Measurements from ENCODE around the gene LRP4.

The LRP4 gene

DNA sequence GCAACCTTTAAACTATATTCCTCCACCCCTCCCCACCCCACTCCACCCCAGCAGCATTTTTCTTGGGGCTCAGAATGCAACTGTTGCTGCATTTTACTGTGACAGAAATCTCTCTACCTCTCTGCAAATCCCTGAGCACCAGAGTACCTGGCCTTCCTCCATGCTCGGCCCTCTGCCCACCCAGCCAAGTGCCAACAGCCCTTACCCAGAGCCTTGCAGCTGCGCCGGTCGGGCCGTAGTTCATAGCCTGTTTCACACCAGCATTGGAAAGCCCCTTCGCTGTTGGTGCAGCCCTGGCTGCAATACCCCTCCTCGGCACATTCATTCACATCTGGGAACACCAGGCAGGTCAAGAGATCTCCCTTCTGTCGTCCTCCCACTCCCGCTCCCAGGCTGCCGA, 23.4 kb downstream of the LRP4 start:
- in situ Hi-C loops (cut with MboI; ENCODE audit: low sequenced_read_pairs): loop anchor here (25.0 kb wide), 1 partner anchor 542 kb away; the partner anchor contains the start of genes PSMC3 and RAPSN

DNA sequence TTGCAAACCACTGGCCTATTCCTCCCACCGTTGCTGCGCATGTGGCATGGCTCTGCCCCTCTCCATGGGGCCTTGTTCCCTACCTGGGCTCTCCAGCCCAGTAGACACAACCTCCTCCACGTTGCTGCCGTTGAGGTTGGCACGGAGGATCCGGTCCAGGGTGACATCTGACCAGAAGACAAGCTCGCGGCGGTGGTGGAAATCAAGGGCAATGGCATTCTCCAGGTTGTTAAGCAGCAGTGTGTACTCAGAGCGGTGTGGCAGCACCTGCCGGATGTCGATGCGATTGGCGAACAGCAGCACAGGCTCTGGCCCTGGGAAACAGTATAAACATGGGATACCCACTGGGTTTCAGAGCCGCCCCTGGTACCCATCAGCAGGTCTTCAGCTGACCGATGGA, 23.8 kb downstream of the LRP4 start:
- in situ Hi-C loops (cut with MboI; ENCODE audit: low sequenced_read_pairs): loop anchor here (25.0 kb wide), 1 partner anchor 543 kb away; the partner anchor contains the start of genes PSMC3 and RAPSN

- in situ Hi-C loops (cut with MboI; ENCODE audit: low sequenced_read_pairs): loop anchor here (25.0 kb wide), 1 partner anchor 544 kb away; the partner anchor contains the start of genes PSMC3 and RAPSN
Measured at GRCh38 chr11:46892838-46893237, 25.5 kb downstream of the LRP4 start.

DNA sequence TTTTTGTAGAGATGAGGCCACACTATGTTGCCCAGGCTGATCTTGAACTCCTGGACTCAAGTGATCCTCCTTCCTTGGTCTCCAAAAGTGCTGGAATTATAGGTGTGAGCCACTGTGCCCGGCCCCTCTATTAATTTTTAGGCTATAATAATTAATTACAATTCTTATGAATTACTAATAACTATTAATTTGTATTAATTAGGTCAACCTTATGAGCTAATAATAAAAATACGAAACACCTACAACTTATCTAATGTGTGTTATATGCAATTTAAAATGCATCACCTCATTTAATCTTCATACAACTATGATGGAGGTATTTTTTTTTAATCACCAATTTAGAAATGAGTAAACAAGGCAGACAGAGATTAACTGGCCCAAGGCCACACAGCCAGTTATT, 26.2 kb downstream of the LRP4 start:
- in situ Hi-C loops (cut with MboI; ENCODE audit: low sequenced_read_pairs): loop anchor here (25.0 kb wide), 1 partner anchor 545 kb away; the partner anchor contains the start of genes PSMC3 and RAPSN

GRCh38 chr11:46890665-46891064, 27.7 kb downstream of the LRP4 start:
- in situ Hi-C loops (cut with MboI; ENCODE audit: low sequenced_read_pairs): loop anchor here (25.0 kb wide), 1 partner anchor 547 kb away; the partner anchor contains the start of genes PSMC3 and RAPSN

- in situ Hi-C loops (cut with MboI; ENCODE audit: low sequenced_read_pairs): loop anchor here (10.0 to 25.0 kb wide), 2 partner anchors 265 to 547 kb away; partner anchors contain the start of genes PSMC3 and RAPSN
Measured at GRCh38 chr11:46889689-46890475, 28.5 kb downstream of the LRP4 start.

- in situ Hi-C loops (cut with MboI; ENCODE audit: low sequenced_read_pairs): loop anchor here (10.0 to 25.0 kb wide), 2 partner anchors 266 to 548 kb away; partner anchors contain the start of genes PSMC3 and RAPSN
Measured at GRCh38 chr11:46889251-46889650, 29.1 kb downstream of the LRP4 start.

GRCh38 chr11:46888636-46889035, 29.7 kb downstream of the LRP4 start:
- in situ Hi-C loops (cut with MboI; ENCODE audit: low sequenced_read_pairs): loop anchor here (10.0 to 25.0 kb wide), 2 partner anchors 266 to 549 kb away; partner anchors contain the start of genes PSMC3 and RAPSN

GRCh38 chr11:46886211-46886610, 32.1 kb downstream of the LRP4 start:
- in situ Hi-C loops (cut with MboI; ENCODE audit: low sequenced_read_pairs): loop anchor here (10.0 to 25.0 kb wide), 2 partner anchors 269 to 551 kb away; partner anchors contain the start of genes PSMC3 and RAPSN

- in situ Hi-C loops (cut with MboI; ENCODE audit: low sequenced_read_pairs): loop anchor here (25.0 kb wide), 1 partner anchor 558 kb away; the partner anchor contains the start of genes PSMC3 and RAPSN
Measured at GRCh38 chr11:46879056-46879585, 39.2 kb downstream of the LRP4 start.

GRCh38 chr11:46877580-46877979, 40.8 kb downstream of the LRP4 start:
- in situ Hi-C loops (cut with MboI; ENCODE audit: low sequenced_read_pairs): loop anchor here (25.0 kb wide), 1 partner anchor 560 kb away; the partner anchor contains the start of genes PSMC3 and RAPSN

DNA sequence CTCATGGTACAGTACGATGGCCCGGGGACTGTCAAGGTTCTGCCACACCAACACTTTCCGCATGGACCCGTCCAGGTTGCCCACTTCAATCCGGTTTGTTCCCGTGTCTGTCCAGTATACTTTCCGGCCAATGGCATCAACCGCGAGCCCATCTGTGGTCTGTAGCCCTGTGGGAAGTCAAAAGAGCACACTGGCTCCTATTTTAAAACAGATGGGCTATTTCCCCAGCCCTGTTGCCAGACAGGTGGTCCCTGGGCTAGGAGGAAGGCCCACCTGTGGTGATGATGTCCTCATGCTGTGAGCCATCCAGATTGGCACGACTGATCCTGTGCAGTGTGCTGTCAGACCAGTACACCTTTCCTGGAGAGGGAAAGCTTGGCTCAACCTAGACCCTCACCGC, 41.9 kb downstream of the LRP4 start:
- in situ Hi-C loops (cut with MboI; ENCODE audit: low sequenced_read_pairs): loop anchor here (25.0 kb wide), 1 partner anchor 561 kb away; the partner anchor contains the start of genes PSMC3 and RAPSN

DNA sequence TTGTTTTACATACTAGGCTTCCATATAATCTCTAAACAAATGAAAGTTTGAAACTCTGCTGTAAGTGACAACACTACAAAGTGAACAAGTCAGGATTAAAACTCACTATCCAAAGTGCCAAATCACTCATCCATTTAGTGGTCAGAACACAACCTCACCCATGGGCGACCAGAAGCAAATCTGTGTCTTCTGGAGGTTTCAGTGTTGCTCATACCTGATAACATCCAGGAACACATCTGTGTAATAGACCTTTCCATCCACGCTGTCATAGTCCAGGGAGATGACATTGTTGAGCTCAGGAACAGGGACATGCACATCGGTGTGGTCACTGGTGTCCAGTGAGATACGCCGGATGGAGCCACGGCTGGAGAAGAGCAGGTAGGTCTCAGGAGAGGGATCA, 43.8 kb downstream of the LRP4 start:
- in situ Hi-C loops (cut with MboI; ENCODE audit: low sequenced_read_pairs): no loop called here

GRCh38 chr11:46868912-46869311, 49.4 kb downstream of the LRP4 start:
- in situ Hi-C loops (cut with MboI; ENCODE audit: low sequenced_read_pairs): no loop called here

- in situ Hi-C loops (cut with MboI; ENCODE audit: low sequenced_read_pairs): no loop called here
Measured at GRCh38 chr11:46865340-46865739, 53.0 kb downstream of the LRP4 start.

DNA sequence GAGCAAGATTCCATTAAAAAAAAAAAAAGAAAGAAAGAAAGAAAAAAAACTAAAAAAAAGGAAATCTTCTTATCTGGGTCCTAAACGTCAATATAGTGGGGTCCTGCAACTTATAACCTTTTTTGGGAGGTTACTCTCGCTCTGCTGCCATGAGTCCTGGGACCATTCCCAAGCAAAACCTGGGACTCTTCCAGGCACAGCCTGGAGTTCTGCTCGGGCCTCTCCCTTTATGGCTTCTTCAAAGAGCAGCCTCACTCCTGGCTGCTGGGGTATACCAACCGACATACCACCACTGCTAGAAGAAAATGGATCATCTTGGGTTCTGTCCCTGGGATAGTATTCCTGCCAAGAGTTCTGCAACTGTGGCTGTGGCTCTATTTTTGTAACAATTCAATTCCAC, 58.1 kb downstream of the LRP4 start:
- in situ Hi-C loops (cut with MboI; ENCODE audit: low sequenced_read_pairs): no loop called here

DNA sequence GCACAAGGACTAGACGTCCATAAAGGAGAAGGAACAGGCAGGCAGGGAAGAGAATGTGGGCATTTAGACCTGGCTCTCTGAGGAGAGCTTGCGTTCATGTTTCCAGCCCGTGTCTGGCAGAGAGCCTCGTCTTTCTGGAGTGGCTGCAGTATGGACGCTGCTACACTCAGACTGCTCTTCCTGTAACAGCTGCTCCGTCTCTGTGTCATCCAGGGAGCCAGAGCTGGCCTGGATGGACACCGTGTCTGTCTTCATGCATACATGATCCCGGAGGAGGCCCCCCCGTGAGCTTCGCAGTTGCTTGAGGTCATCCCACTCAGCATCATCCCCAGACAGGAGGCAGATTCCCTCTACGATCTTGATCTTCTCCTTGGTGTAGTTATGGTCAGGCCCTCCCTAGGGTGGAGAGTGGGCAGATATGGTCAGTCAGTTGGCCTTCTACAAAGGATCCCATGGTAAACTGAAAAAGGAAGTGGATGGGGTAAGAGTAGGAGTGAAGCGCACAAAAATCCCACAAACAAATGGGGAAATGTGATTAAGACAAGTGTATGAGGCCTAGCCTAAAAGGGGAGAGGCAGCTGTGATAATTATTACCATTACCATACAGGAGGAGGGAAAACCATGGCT, 59.3 kb downstream of the LRP4 start:
- in situ Hi-C loops (cut with MboI; ENCODE audit: low sequenced_read_pairs): no loop called here

DNA sequence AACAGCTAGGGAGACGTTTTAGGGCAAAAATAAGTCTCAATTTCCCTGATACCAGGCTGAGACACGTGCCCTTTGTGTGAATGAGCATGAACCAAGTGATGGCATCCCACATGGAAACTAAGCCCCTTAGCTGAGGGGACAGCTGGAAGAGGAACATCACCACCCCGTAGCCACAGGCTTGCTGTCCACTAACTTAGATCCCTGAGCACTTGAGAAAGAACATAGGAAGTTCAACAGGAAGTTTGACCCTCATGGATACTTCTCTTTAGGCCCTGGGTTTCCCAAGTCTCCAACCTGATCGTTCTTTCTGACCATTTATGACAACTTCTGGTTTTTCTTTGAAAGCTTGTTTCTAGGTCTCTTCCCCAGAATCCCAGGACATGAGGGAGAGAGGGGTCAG, 60.7 kb downstream of the LRP4 start:
- in situ Hi-C loops (cut with MboI; ENCODE audit: low sequenced_read_pairs): no loop called here

DNA sequence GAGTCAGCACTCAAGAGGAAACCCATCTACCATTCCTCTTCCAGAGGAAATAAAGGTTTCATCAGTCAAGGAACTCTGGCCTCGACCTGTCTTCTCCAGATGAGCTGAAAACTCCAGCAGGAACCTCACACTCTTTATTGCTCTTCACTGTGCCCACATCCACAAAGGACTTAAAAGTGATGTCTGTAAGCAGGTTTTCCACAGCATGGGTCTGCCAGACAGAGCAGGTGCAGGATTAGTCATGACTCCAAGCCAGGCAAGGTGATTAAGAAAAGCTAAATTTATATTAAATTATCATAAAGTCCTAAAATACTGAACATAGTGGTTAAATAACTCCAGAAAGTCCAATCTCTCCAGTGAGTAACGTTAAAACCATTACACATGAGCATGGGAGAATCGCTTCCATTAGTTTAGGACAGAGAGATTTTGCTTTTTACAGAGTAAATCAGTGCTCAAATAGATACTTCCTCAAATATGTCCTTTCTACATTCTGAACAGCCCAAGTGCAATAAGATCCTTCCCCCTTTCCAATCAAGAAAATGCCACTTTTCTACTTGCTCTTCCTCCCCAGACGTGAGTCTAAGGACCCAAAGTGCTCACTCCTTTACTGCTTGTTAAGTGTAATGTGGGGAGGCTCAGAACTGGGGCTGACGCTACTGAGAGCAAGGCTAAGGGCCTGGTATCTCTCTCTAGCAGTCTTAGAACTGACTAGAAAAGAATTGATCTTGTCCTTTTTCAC, 61.6 kb downstream of the LRP4 start:
- in situ Hi-C loops (cut with MboI; ENCODE audit: low sequenced_read_pairs): no loop called here

- in situ Hi-C loops (cut with MboI; ENCODE audit: low sequenced_read_pairs): no loop called here
Measured at GRCh38 chr11:46855863-46856262, 62.5 kb downstream of the LRP4 start.
